H1 (cell line): ENCODE measurements around the gene PPBP. TPM values are rescaled to one million over a fixed set of nuclear protein-coding genes. Genes with fewer than 3 reads are reported as not detected.

Source experiments
- CTCF ChIA-PET: fragments of 300-600 bp; sonication (Branson Sonifier 250); formaldehyde crosslinking; loops from one replicate; lab custom pipeline; 2021; ENCODE audit not compliant: partially characterized antibody; lab: Charles Lee
- POLR2A ChIA-PET: fragments of 300-600 bp; sonication (Branson Sonifier 250); formaldehyde crosslinking; loops from one replicate; lab custom pipeline; 2021; ENCODE audit warnings: inconsistent platforms; ENCODE audit not compliant: partially characterized antibody; lab: Charles Lee
- DNase-seq, 2 experiments: peaks; one replicate each; pipeline versions ENCODE4 v3.0.0 to v3.0.0-alpha.2; 2010 to 2022; ENCODE audit warnings: low spot score in 2 of 2, low read depth in 1 of 2, mixed read lengths in 1 of 2
- FAIRE-seq: peaks from 2 replicates; lab custom pipeline; 2011; peaks lifted over from hg19 to GRCh38; lab: Jason Lieb, UNC
- H2AFZ ChIP-seq: 2 replicates; pipeline ENCODE4 v1.8.1; 2012; ENCODE audit warnings: low read length, inconsistent platforms
- H2AK5ac ChIP-seq: 2 replicates; pipeline ENCODE4 v1.6.1; 2013; ENCODE audit warnings: low read depth, low read length
- H2BK120ac ChIP-seq: replicated peaks from 2 replicates; pipeline ENCODE3; 2013; ENCODE audit warnings: low read depth, low read length, inconsistent platforms
- H2BK12ac ChIP-seq: 2 replicates; pipeline ENCODE4 v1.6.1; 2013; ENCODE audit warnings: low read depth, low read length
- H2BK15ac ChIP-seq: 2 replicates; pipeline ENCODE4 v1.6.1; 2013; ENCODE audit warnings: low read length
- H2BK20ac ChIP-seq: 2 replicates; pipeline ENCODE4 v1.6.1; 2013; ENCODE audit warnings: low read length
- H2BK5ac ChIP-seq: 2 replicates; pipeline ENCODE4 v1.6.1; 2013; ENCODE audit warnings: low read depth, low read length
- H3K14ac ChIP-seq: 2 replicates; pipeline ENCODE4 v1.6.1; 2013; ENCODE audit warnings: inconsistent platforms; ENCODE audit not compliant: insufficient read length
- H3K18ac ChIP-seq: 2 replicates; pipeline ENCODE4 v1.6.1; 2013; ENCODE audit warnings: low read length; ENCODE audit errors: extremely low read depth
- H3K23ac ChIP-seq: 2 replicates; pipeline ENCODE4 v1.6.1; 2013; ENCODE audit warnings: inconsistent platforms; ENCODE audit not compliant: insufficient read length
- H3K23me2 ChIP-seq: 2 replicates; pipeline ENCODE4 v1.6.1; 2013; ENCODE audit warnings: low read depth, low read length
- H3K27ac ChIP-seq: 2 replicates; pipeline ENCODE4 v1.6.1; 2011; ENCODE audit warnings: low read depth, low read length, inconsistent platforms
- H3K27me3 ChIP-seq, 4 experiments: replicated peaks in 1 of 4; 1 replicate in 1 of 4; 2 replicates in 3 of 4; pipeline versions ENCODE4 v1.6.1 to v1.8.1; 2011 to 2013; ENCODE audit warnings: low read length in 3 of 4, mild to moderate bottlenecking in 3 of 4, inconsistent platforms in 2 of 4, mixed read lengths in 2 of 4, moderate library complexity in 1 of 4; ENCODE audit not compliant: control insufficient read depth in 3 of 4, insufficient read depth in 3 of 4; ENCODE audit errors: extremely low read depth in 1 of 4
- H3K36me3 ChIP-seq, 4 experiments: 2 replicates each; pipeline versions ENCODE4 v1.6.1 to v1.8.1; 2011 to 2013; ENCODE audit warnings: mild to moderate bottlenecking in 4 of 4, low read length in 3 of 4, moderate library complexity in 2 of 4, control low read depth in 1 of 4, inconsistent platforms in 1 of 4; ENCODE audit not compliant: insufficient read depth in 4 of 4, control insufficient read depth in 2 of 4
- H3K4ac ChIP-seq: replicated peaks from 2 replicates; pipeline ENCODE3; 2013; ENCODE audit warnings: low read length, low read depth, mixed read lengths, inconsistent platforms; ENCODE audit not compliant: insufficient read length
- H3K4me1 ChIP-seq, 4 experiments: replicated peaks in 1 of 4; 1 replicate in 1 of 4; 2 replicates in 3 of 4; pipeline versions ENCODE4 v1.6.1 to v1.8.1; 2011 to 2013; ENCODE audit warnings: low read length in 3 of 4, inconsistent platforms in 2 of 4, mixed read lengths in 1 of 4; ENCODE audit not compliant: insufficient read depth in 4 of 4, control insufficient read depth in 3 of 4
- H3K4me2 ChIP-seq, 2 experiments: 2 replicates each; pipeline versions ENCODE4 v1.6.1 to v1.8.1; 2011 to 2013; ENCODE audit warnings: low read depth in 2 of 2, low read length in 2 of 2, control low read depth in 1 of 2, inconsistent platforms in 1 of 2, mild to moderate bottlenecking in 1 of 2; ENCODE audit not compliant: insufficient read depth in 1 of 2
- H3K4me3 ChIP-seq, 4 experiments: fragments of 200-600, 300-600 bp in 1 of 4; sonication (generic), shearing (Covaris generic), sonication (Bioruptor Twin) in 1 of 4; 2 replicates each; pipeline versions ENCODE4 v1.5.1 to v1.8.1; 2011 to 2016; ENCODE audit warnings: low read length in 4 of 4, low read depth in 3 of 4, control low read depth in 2 of 4, inconsistent platforms in 2 of 4, mild to moderate bottlenecking in 2 of 4, mixed read lengths in 1 of 4, moderate library complexity in 1 of 4; ENCODE audit not compliant: insufficient read depth in 2 of 4; ENCODE audit errors: extremely low read depth in 1 of 4
- H3K56ac ChIP-seq: replicated peaks from 2 replicates; pipeline ENCODE3; 2013; ENCODE audit warnings: low read depth, mild to moderate bottlenecking, mixed read lengths, low read length, inconsistent platforms; ENCODE audit not compliant: insufficient read length
- H3K79me1 ChIP-seq: 2 replicates; pipeline ENCODE4 v1.6.1; 2013; ENCODE audit warnings: low read depth, low read length, control low read depth
- H3K79me2 ChIP-seq, 2 experiments: 2 replicates each; pipeline versions ENCODE4 v1.6.1 to v1.8.1; 2012 to 2013; ENCODE audit warnings: low read length in 2 of 2, mild to moderate bottlenecking in 2 of 2, inconsistent platforms in 1 of 2; ENCODE audit not compliant: insufficient read depth in 2 of 2, control insufficient read depth in 1 of 2
- H3K9ac ChIP-seq, 4 experiments: replicated peaks in 1 of 4; 1 replicate in 1 of 4; 2 replicates in 3 of 4; pipeline versions ENCODE4 v1.6.1 to v1.8.1; 2011 to 2013; ENCODE audit warnings: low read depth in 3 of 4, low read length in 3 of 4, control low read depth in 2 of 4, mild to moderate bottlenecking in 2 of 4, moderate library complexity in 2 of 4, inconsistent platforms in 1 of 4; ENCODE audit errors: extremely low read depth in 1 of 4
- H3K9me3 ChIP-seq, 2 experiments: 2 replicates each; pipeline versions ENCODE4 v1.6.1 to v1.8.1; 2012 to 2013; ENCODE audit warnings: mild to moderate bottlenecking in 2 of 2, moderate library complexity in 2 of 2, control low read depth in 1 of 2, inconsistent platforms in 1 of 2, low read depth in 1 of 2, low read length in 1 of 2, mixed read lengths in 1 of 2; ENCODE audit not compliant: insufficient read depth in 2 of 2
- H4K20me1 ChIP-seq, 2 experiments: replicated peaks in 1 of 2; 2 replicates each; pipeline versions ENCODE3 to v1.8.1; 2011 to 2013; ENCODE audit warnings: inconsistent platforms in 2 of 2, low read length in 2 of 2, mild to moderate bottlenecking in 1 of 2; ENCODE audit not compliant: insufficient read depth in 2 of 2, control insufficient read depth in 1 of 2
- H4K5ac ChIP-seq: 2 replicates; pipeline ENCODE4 v1.6.1; 2013; ENCODE audit warnings: low read length, low read depth, mixed read lengths, inconsistent platforms; ENCODE audit not compliant: insufficient read length
- H4K8ac ChIP-seq: 2 replicates; pipeline ENCODE4 v1.8.0; 2013; ENCODE audit warnings: mild to moderate bottlenecking, moderate library complexity, low read length, inconsistent platforms; ENCODE audit not compliant: insufficient read depth; ENCODE audit errors: extremely low read depth
- H4K91ac ChIP-seq: replicated peaks from 2 replicates; pipeline ENCODE3; 2013; ENCODE audit warnings: low read length, mixed read lengths, inconsistent platforms; ENCODE audit not compliant: insufficient read length
- BCL11A ChIP-seq, 2 experiments: IDR thresholded peaks; one replicate each; pipeline ENCODE4 v1.6.1; 2011; ENCODE audit warnings: low read depth in 2 of 2, low read length in 2 of 2, mild to moderate bottlenecking in 2 of 2
- CEBPB ChIP-seq: IDR thresholded peaks from 2 replicates; pipeline ENCODE4 v1.6.1; 2012; ENCODE audit warnings: low read depth, low read length
- EZH2 ChIP-seq: fragments of 200-600 bp; sonication (generic); IDR thresholded peaks from 2 replicates; pipeline ENCODE4 v1.7.1; 2012; ENCODE audit warnings: low read depth, mild to moderate bottlenecking, moderate library complexity, low read length, inconsistent platforms; ENCODE audit not compliant: severe bottlenecking
- HDAC2 ChIP-seq, 2 experiments: fragments of 300-600 bp in 1 of 2; sonication (generic) in 1 of 2; IDR thresholded peaks; 2 replicates each; pipeline ENCODE4 v1.6.1; 2011 to 2012; ENCODE audit warnings: low read depth in 2 of 2, low read length in 2 of 2, mild to moderate bottlenecking in 2 of 2, moderate library complexity in 2 of 2, borderline replicate concordance in 1 of 2, inconsistent platforms in 1 of 2
- HDAC6 ChIP-seq: IDR thresholded peaks from one replicate; pipeline ENCODE4 v1.7.1; 2012; ENCODE audit warnings: low read depth, mild to moderate bottlenecking, inconsistent platforms, low read length, moderate library complexity
- TAF7 ChIP-seq: optimal IDR thresholded peaks from 2 replicates; pipeline ENCODE3; 2011; ENCODE audit warnings: low read depth, mild to moderate bottlenecking, inconsistent platforms, low read length, moderate library complexity, borderline replicate concordance
- polyA plus RNA-seq, 7 experiments: library from polyadenylated mRNA; depleted of rRNA in 3 of 7; stranded (reverse) in 5 of 7; unstranded in 2 of 7; fragments of >200 nt in 5 of 7; fragments of 200-250 nt in 2 of 7; gene quantifications; 1 replicate in 5 of 7; 2 replicates in 1 of 7; 4 replicates in 1 of 7; pipeline versions ENCODE4 v1.2.1 to v1.2.3, GENCODE V29; 2011 to 2013; ENCODE audit warnings: missing spikeins in 2 of 7, mixed read lengths in 2 of 7
- total RNA-seq: library from RNA; stranded (reverse); fragmentation: NEBNext Ultra II Directional; extraction: Animal tissue kit (Norgen Biotek cat#: 25700); gene quantifications from 2 replicates; pipeline ENCODE4 v1.2.1, GENCODE V29; 2021

The PPBP gene
- total and polyA plus RNA-seq, 2 of the 8 experiments (the other 6 are each of a cell fraction or from before 2014, with no cell fraction given), result 0.18 to 0.43 TPM

- POLR2A ChIA-PET, result interaction anchor here (1.2 to 1.3 kb wide), 3 partner anchors 9 to 95 kb away, joined by 3 to 4 read pairs (median 3); partner anchors contain the start of gene CXCL3
- peak overlapping the region; percentile 72 to 93 for H3K4me2 ChIP-seq
- no peak overlapping the region for H2BK5ac ChIP-seq
- H3K9ac ChIP-seq, result no peak overlapping the region
- CTCF ChIA-PET, result interaction anchor here (1.1 to 1.9 kb wide), 3 partner anchors 17 to 55 kb away, joined by 3 to 9 read pairs (median 3); no protein-coding TSS in a partner anchor
- H3K23me2 ChIP-seq, result peaks cover 2% of the 10 kb centered on the region; the same call in 1 of the 2 replicates
- H3K27ac ChIP-seq, result no peak overlapping the region
- no peaks in the 10 kb centered on the region for H3K9me3 ChIP-seq
- H3K4ac ChIP-seq, result no peak overlapping the region
- H4K8ac ChIP-seq, result no peak overlapping the region
- H3K79me1 ChIP-seq, result no peaks in the 10 kb centered on the region
- H4K5ac ChIP-seq, result no peak overlapping the region
- no peak overlapping the region for H2BK12ac ChIP-seq
- DNase-seq (peak in 1 of 2 experiments; percentile 42), FAIRE-seq (peak; percentile 91)
- no peak overlapping the region for H3K23ac ChIP-seq
- H3K14ac ChIP-seq, result no peak overlapping the region
- no peak overlapping the region for H2AFZ ChIP-seq
- H3K27me3 ChIP-seq, result peaks cover 53 to 91% (median 74%) of the 10 kb centered on the region in 4 experiments
- H2BK120ac ChIP-seq, result no peak overlapping the region
- H2AK5ac ChIP-seq, result no peak overlapping the region
- no peak overlapping the region for H2BK15ac ChIP-seq
- peak overlapping the region in 2 of 4 experiments; percentile 32 to 63; a peak in 2 of 8 replicates for H3K4me3 ChIP-seq
- no peak overlapping the region for H3K56ac ChIP-seq
- H4K20me1 ChIP-seq, result peaks cover 0 to 1% of the 10 kb centered on the region in 2 experiments
- H3K36me3 ChIP-seq, result no peaks in the 10 kb centered on the region
- H3K4me1 ChIP-seq, result peaks cover 2 to 10% (median 5%) of the 10 kb centered on the region in 4 experiments
- no peak overlapping the region for H4K91ac ChIP-seq
- H2BK20ac ChIP-seq, result no peak overlapping the region
- no peak overlapping the region for H3K18ac ChIP-seq
- H3K79me2 ChIP-seq, result no peaks in the 10 kb centered on the region
- TF ChIP-seq EZH2 (no peak), HDAC6 (no peak), CEBPB (no peak), BCL11A (IDR thresholded peaks at IDR 0.05; ENCODE audit: low read depth in 2 of 2, low read length in 2 of 2) (no peak), HDAC2 (IDR thresholded peaks at IDR 0.05; ENCODE audit: borderline replicate concordance in 1 of 2, low read depth in 2 of 2, low read length in 2 of 2) (peak in 1 of 2 experiments; percentile 11; a peak in 1 of 4 replicates), TAF7 (no peak)
These were observed 44.4 kb downstream of the PPBP start for GRCh38 chr4:73943555-73943954.
